HepG2 (cell line): ENCODE measurements around the gene SLC1A4. TPM values are rescaled to one million over a fixed set of nuclear protein-coding genes. Genes with fewer than 3 reads are reported as not detected.
A peak's percentile ranks its signal among the peaks of the same experiment; 100 is the strongest.

Experiments used
- FOSL1 ChIP-seq: sonication (generic); formaldehyde crosslinking; IDR thresholded peaks from 2 replicates; pipeline ENCODE4 v1.9.0; 2021; ENCODE audit warnings: missing genetic modification reagents, borderline replicate concordance
- HMGXB3 ChIP-seq: sonication (generic); formaldehyde crosslinking; IDR thresholded peaks from 2 replicates; pipeline ENCODE4 v1.4.0; 2020; ENCODE audit warnings: missing genetic modification reagents, borderline replicate concordance
- HNF1A ChIP-seq, 2 experiments: sonication (generic) in 1 of 2; formaldehyde crosslinking in 1 of 2; IDR thresholded peaks; 2 replicates each; pipeline versions ENCODE4 v1.4.0 to v1.6.1; 2016 to 2020; ENCODE audit warnings: borderline replicate concordance in 1 of 2, low read depth in 1 of 2, mild to moderate bottlenecking in 1 of 2, missing genetic modification reagents in 1 of 2
- MYC ChIP-seq: sonication (generic); formaldehyde crosslinking; IDR thresholded peaks from 2 replicates; pipeline ENCODE4 v1.9.0; 2021; ENCODE audit warnings: missing genetic modification reagents, borderline replicate concordance
- MZF1 ChIP-seq: sonication (generic); formaldehyde crosslinking; IDR thresholded peaks from 2 replicates; pipeline ENCODE4 v1.8.1; 2023; ENCODE audit warnings: mild to moderate bottlenecking, missing genetic modification reagents, borderline replicate concordance
- PHF21A ChIP-seq: sonication (generic); formaldehyde crosslinking; IDR thresholded peaks from 2 replicates; pipeline ENCODE4 v1.5.0; 2020; ENCODE audit warnings: mild to moderate bottlenecking, missing genetic modification reagents
- RARA ChIP-seq: IDR thresholded peaks from 2 replicates; pipeline ENCODE4 v1.6.1; 2016; ENCODE audit warnings: missing genetic modification reagents, missing compliant biosample characterization
- TRAFD1 ChIP-seq: sonication (generic); formaldehyde crosslinking; IDR thresholded peaks from 2 replicates; pipeline ENCODE4 v1.5.1; 2020; ENCODE audit warnings: missing genetic modification reagents, mild to moderate bottlenecking, borderline replicate concordance
- ZNF343 ChIP-seq: sonication (generic); formaldehyde crosslinking; IDR thresholded peaks from 2 replicates; pipeline ENCODE4 v1.4.0; 2020; ENCODE audit warnings: mild to moderate bottlenecking, missing genetic modification reagents
- ZNF557 ChIP-seq: sonication (generic); formaldehyde crosslinking; IDR thresholded peaks from 2 replicates; pipeline ENCODE4 v1.4.0; 2020; ENCODE audit warnings: missing genetic modification reagents
- polyA plus RNA-seq, 8 experiments: library from polyadenylated mRNA; depleted of rRNA in 3 of 8; stranded (reverse) in 7 of 8; unstranded in 1 of 8; fragments of >200 nt; fragmentation: Illumina TruSeq in 4 of 8; extraction: Trizol in 4 of 8; gene quantifications; 2 replicates each; pipeline versions ENCODE4 v1.2.1 to v1.2.3, GENCODE V29; 2011 to 2016; ENCODE audit warnings: low read depth in 4 of 8, missing spikeins in 1 of 8, mixed read lengths in 1 of 8; ENCODE audit not compliant: insufficient read depth in 1 of 8
- total RNA-seq, 5 experiments: library from RNA; depleted of rRNA; stranded (reverse); fragments of >200 nt; fragmentation: Illumina TruSeq; extraction: Trizol; gene quantifications; 2 replicates each; pipeline ENCODE4 v1.2.3, GENCODE V29; 2016; ENCODE audit warnings: low read depth in 1 of 5
- TF ChIP-seq, protein P1 (sequence below): IDR thresholded peaks from 2 replicates; pipeline ENCODE4 v1.6.1; 2016
- TF ChIP-seq, protein P2 (sequence below): sonication (generic); formaldehyde crosslinking; IDR thresholded peaks from 2 replicates; pipeline ENCODE4 v1.5.1; 2020; ENCODE audit warnings: mild to moderate bottlenecking, missing genetic modification reagents, moderate library complexity

SLC1A4 gene
- total and polyA plus RNA-seq, 2 of the 13 experiments (the other 11 are each of a cell fraction or from before 2014, with no cell fraction given), result 21.0 to 39.6 TPM

GRCh38 chr2:65026154-65026553 lies 37.0 kb downstream of the SLC1A4 start (continued):
- TF ChIP-seq HMGXB3 (CRISPR knock-in tag), result no peak
- TF ChIP-seq MZF1 (CRISPR knock-in tag), result no peak
- no peak; the same call in 1 of the 2 replicates for TF ChIP-seq HNF1A (IDR thresholded peaks at IDR 0.05; ENCODE audit: low read depth)
- TF ChIP-seq HNF1A (CRISPR knock-in tag; IDR thresholded peaks at IDR 0.05; ENCODE audit: borderline replicate concordance), result peak; percentile 82
- no peak for TF ChIP-seq MYC (CRISPR knock-in tag)
- TF ChIP-seq PHF21A (CRISPR knock-in tag), result no peak
- TF ChIP-seq, protein P1, sequence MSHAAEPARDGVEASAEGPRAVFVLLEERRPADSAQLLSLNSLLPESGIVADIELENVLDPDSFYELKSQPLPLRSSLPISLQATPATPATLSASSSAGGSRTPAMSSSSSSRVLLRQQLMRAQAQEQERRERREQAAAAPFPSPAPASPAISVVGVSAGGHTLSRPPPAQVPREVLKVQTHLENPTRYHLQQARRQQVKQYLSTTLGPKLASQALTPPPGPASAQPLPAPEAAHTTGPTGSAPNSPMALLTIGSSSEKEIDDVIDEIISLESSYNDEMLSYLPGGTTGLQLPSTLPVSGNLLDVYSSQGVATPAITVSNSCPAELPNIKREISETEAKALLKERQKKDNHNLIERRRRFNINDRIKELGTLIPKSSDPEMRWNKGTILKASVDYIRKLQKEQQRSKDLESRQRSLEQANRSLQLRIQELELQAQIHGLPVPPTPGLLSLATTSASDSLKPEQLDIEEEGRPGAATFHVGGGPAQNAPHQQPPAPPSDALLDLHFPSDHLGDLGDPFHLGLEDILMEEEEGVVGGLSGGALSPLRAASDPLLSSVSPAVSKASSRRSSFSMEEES (CRISPR knock-in tag), result no peak
- no peak for TF ChIP-seq TRAFD1
- 0 out of 2 replicates have a peak, but pooled peaks have one; percentile 5 for TF ChIP-seq RARA (CRISPR knock-in tag)
- TF ChIP-seq ZNF343 (CRISPR knock-in tag), result no peak
- TF ChIP-seq, protein P2, sequence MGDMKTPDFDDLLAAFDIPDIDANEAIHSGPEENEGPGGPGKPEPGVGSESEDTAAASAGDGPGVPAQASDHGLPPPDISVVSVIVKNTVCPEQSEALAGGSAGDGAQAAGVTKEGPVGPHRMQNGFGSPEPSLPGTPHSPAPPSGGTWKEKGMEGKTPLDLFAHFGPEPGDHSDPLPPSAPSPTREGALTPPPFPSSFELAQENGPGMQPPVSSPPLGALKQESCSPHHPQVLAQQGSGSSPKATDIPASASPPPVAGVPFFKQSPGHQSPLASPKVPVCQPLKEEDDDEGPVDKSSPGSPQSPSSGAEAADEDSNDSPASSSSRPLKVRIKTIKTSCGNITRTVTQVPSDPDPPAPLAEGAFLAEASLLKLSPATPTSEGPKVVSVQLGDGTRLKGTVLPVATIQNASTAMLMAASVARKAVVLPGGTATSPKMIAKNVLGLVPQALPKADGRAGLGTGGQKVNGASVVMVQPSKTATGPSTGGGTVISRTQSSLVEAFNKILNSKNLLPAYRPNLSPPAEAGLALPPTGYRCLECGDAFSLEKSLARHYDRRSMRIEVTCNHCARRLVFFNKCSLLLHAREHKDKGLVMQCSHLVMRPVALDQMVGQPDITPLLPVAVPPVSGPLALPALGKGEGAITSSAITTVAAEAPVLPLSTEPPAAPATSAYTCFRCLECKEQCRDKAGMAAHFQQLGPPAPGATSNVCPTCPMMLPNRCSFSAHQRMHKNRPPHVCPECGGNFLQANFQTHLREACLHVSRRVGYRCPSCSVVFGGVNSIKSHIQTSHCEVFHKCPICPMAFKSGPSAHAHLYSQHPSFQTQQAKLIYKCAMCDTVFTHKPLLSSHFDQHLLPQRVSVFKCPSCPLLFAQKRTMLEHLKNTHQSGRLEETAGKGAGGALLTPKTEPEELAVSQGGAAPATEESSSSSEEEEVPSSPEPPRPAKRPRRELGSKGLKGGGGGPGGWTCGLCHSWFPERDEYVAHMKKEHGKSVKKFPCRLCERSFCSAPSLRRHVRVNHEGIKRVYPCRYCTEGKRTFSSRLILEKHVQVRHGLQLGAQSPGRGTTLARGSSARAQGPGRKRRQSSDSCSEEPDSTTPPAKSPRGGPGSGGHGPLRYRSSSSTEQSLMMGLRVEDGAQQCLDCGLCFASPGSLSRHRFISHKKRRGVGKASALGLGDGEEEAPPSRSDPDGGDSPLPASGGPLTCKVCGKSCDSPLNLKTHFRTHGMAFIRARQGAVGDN (CRISPR knock-in tag), result no peak; the same call in 1 of the 2 replicates
- TF ChIP-seq ZNF557 (CRISPR knock-in tag), result no peak
- TF ChIP-seq FOSL1 (CRISPR knock-in tag), result no peak
